AG04449 (cell line): ENCODE measurements around the gene KRT1.

Experiments used
- CTCF ChIA-PET: fragments of 350-600 bp; formaldehyde crosslinking; extraction: SDS; loops from one replicate; lab custom pipeline; 2021; ENCODE audit warnings: antibody characterized with exemption; lab: Yijun Ruan, JAX
- POLR2A ChIA-PET: fragments of 400-600, 350-600 bp; formaldehyde crosslinking; extraction: SDS; loops from one replicate; lab custom pipeline; 2020; ENCODE audit warnings: antibody characterized with exemption, inconsistent platforms; lab: Yijun Ruan, JAX
- DNase-seq: peaks from one replicate; pipeline ENCODE4 v3.0.0-alpha.2; 2010; ENCODE audit warnings: low read depth, low spot score
- H3K4me3 ChIP-seq: 2 replicates; pipeline ENCODE4 v1.5.1; 2011; ENCODE audit warnings: low read depth, mild to moderate bottlenecking, control low read depth, low read length
- TF ChIP-seq, protein P1 (sequence below): IDR thresholded peaks from one replicate; pipeline ENCODE4 v1.5.1; 2011; ENCODE audit warnings: mild to moderate bottlenecking, moderate library complexity, low read length, control low read depth, inconsistent platforms; ENCODE audit not compliant: insufficient read depth; ENCODE audit errors: missing control alignments

Gene KRT1

GRCh38 chr12:52722680-52723079 is 42.5 kb upstream of the KRT1 start:
- H3K4me3 ChIP-seq, result no peak overlapping the region
- CTCF ChIA-PET, result no interaction called here
- DNase-seq, result no peak
- POLR2A ChIA-PET, result no interaction called here
- TF ChIP-seq, protein P1, sequence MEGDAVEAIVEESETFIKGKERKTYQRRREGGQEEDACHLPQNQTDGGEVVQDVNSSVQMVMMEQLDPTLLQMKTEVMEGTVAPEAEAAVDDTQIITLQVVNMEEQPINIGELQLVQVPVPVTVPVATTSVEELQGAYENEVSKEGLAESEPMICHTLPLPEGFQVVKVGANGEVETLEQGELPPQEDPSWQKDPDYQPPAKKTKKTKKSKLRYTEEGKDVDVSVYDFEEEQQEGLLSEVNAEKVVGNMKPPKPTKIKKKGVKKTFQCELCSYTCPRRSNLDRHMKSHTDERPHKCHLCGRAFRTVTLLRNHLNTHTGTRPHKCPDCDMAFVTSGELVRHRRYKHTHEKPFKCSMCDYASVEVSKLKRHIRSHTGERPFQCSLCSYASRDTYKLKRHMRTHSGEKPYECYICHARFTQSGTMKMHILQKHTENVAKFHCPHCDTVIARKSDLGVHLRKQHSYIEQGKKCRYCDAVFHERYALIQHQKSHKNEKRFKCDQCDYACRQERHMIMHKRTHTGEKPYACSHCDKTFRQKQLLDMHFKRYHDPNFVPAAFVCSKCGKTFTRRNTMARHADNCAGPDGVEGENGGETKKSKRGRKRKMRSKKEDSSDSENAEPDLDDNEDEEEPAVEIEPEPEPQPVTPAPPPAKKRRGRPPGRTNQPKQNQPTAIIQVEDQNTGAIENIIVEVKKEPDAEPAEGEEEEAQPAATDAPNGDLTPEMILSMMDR, result no peak

- CTCF ChIA-PET, result no interaction called here
- H3K4me3 ChIP-seq, result no peak overlapping the region
- DNase-seq, result no peak
- POLR2A ChIA-PET, result no interaction called here
- TF ChIP-seq, protein P1, result no peak
Observed at GRCh38 chr12:52721838-52722470, 41.7 kb upstream of the KRT1 start.

GRCh38 chr12:52720365-52720886 is 40.2 kb upstream of the KRT1 start:
- CTCF ChIA-PET, result no interaction called here
- DNase-seq, result no peak
- POLR2A ChIA-PET, result no interaction called here
- TF ChIP-seq, protein P1, result no peak
- H3K4me3 ChIP-seq, result no peak overlapping the region

DNA sequence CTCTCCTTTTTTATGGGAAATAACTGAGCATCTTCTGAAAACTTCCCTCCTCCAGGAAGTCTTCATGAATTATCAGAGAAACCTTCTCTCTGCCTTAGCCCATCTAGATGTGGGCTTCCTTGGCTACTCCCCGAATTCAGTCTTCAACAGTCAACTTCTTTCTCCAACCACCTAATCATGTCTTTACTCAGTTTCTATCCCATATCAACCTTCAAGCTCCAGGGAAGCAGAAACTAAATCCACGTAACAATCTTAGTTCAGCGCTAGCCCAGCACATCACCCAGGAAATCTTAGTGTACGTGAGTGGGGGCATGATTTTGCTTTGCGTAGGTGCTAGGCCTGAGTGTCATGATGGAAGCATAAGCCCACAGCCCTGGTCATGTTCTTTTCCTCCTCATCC is 35.9 kb upstream of the KRT1 start:
- no peak overlapping the region for H3K4me3 ChIP-seq
- no peak for DNase-seq
- ChIA-PET POLR2A (no interaction called here), CTCF (interaction anchor here (1.3 kb wide), 1 partner anchor 8 kb away, joined by 3 read pairs; no protein-coding TSS in a partner anchor)
- TF ChIP-seq, protein P1, result no peak

DNA sequence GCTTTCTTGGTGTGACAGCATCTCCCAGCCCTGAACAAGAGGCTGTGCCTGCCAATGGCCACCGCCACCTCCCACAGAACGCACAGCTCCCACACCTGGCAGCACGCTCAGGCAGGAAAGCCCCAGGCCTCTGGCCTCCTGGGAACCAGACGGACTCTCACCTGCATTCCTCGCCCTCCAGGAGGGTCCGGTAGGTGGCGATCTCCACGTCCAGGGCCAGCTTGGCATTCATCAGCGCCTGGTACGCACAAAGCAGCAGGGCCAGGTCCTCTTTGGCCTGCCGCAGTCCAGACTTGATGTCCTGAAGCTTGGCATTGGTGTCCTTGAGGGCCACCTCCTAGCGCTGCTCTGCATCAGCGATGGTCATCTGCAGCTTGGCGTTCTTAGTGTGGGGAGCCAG is 35.2 kb upstream of the KRT1 start:
- no peak overlapping the region for H3K4me3 ChIP-seq
- ChIA-PET POLR2A (no interaction called here), CTCF (interaction anchor here (1.3 kb wide), 2 partner anchors 8 to 155 kb away, joined by 3 to 6 read pairs; no protein-coding TSS in a partner anchor)
- no peak for DNase-seq
- TF ChIP-seq, protein P1, result no peak

GRCh38 chr12:52714887-52715281 is 34.7 kb upstream of the KRT1 start:
- CTCF ChIA-PET, result interaction anchor here (1.3 kb wide), 1 partner anchor 156 kb away, joined by 6 read pairs; no protein-coding TSS in a partner anchor
- TF ChIP-seq, protein P1, result no peak
- POLR2A ChIA-PET, result no interaction called here
- no peak overlapping the region for H3K4me3 ChIP-seq
- no peak for DNase-seq
